Activated gamma-delta T cell treated with Interleukin-2 at 50 U/mL for 16 hours (primary cell): ENCODE data around the gene ANKS1A.

Experiments
- DNase-seq: peaks from one replicate; pipeline ENCODE4 v3.0.0-alpha.2; 2020

ANKS1A gene

DNA sequence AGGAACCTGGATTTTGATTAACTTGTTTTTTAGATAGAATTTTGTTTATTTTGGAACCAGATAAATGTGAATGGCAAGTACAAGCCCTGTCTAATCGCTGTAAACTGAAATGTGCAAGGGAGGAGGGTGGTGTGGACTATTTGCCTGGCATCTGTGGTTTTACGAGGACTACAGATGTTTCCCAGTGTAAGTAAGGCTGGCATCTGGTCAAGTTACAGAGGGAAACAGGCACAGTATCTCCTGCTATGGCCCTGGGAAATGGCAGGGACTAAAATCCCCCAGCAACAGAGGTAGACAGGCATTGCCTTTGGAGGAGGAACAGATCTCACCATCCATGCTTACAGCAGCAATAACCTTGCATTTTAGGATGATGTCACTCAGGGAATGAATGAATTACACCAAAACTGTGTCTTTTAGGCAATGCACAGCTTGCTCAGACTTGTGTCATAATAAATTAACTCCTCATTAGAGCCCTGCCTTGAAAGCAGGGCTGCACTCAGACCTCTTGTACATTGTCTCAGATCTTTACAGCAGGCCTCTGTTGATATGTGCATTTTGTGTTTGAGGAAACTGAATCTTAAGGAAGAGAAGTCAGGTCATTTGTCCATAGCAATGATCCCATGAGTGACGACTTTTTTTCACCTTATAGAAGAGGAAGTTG lies 155.8 kb downstream of the ANKS1A start:
- no peak for DNase-seq

DNA sequence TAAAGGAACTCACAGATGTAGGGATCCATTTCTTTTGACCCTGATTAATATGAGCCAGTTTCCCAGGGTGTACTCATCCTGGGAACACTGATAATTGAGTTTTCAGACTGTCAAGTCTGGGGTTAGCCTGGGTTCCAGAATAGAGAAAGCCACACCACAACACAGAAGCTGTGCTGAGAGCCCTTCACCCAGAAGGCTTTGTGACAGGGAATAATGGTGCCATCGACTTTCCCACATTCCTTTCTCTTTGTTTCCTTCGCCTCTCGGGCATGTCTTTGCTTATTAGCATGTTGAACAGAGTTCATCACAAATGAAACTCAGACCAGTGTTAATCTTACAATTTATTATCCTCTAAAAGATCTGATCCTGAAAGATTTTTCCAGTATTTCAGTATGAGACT lies 157.0 kb downstream of the ANKS1A start:
- no peak for DNase-seq

DNA sequence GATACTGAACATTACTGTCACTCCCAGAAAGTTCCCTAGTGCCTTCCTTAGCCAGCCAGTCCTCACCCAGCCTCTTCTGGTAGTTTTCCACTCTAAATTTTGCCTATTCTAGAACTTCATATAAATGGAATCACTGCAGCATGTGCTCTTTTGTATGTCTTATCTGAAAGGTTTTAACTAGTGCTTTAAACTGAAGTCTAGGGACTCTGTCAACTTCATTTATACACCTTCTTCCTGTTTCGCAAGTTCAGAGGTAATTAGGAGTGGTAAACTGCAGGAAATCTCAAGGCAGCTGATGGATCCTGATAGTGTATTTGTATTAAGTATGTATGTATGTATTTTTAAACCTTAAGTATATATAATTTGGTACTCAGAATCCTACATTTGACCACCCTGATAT lies 157.8 kb downstream of the ANKS1A start:
- no peak for DNase-seq

DNA sequence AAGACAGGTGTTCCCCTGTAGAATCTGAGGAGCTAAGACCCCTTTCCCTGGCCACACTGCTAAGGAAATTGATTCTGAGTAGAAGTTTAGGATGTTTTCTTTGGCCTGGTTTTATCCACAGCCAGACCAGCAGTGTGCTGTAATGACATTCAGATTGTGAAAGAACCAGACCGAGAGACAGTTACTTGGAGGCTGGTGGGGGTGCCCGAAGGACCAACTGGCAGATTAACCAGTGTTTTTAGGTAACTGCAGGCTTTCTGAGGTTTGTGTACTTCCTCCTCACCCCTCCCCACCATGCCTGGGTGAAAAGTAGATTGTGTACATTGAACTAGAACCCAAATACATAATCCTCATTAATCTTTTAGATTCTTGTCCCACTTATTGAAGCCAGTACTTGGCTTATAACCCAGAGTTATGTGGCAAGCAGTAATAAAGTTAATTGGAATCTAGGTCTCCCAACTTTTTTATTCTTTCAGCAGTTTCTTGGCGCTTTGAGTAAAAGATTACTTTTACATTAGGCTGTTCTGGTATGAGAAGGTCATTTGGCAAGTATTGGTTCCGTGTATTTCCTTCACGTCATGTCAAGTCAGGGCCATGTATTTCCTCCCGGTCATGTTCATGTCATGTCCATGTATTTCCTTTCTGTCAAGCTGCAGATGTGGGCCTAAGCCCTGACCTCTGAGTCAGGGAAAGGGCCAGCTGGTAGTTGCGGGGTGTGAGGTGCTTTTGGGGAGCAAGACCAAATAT lies 158.4 kb downstream of the ANKS1A start:
- DNase-seq, result no peak

DNA sequence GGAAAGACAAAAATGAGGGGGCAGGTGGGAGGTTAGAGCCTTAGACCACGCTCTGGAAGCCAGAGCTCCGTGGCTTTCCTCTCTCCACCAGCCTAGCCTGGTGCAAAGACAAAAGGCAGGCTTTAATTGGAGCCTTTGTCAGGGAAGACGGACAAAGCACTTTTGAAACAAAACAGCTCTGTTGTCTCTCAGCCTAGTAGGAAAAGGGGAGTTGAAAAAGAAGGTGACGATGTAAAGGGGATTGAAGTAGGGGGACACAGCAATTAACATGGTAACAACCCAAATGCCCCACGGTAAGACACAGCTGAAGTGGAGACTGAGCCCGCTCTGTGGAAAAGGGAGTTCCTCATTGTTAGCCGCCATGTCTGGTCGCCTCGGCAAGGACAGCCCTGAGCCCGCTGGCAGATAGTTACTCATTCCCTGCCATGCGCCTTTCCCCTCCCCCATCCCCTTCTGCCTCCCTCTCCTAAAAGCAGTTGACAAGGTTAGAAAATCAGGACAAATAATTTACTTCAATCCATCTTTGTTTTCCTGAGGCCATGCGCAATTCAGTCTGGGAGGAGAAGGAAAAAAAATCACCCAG lies 159.1 kb downstream of the ANKS1A start:
- no peak for DNase-seq

DNA sequence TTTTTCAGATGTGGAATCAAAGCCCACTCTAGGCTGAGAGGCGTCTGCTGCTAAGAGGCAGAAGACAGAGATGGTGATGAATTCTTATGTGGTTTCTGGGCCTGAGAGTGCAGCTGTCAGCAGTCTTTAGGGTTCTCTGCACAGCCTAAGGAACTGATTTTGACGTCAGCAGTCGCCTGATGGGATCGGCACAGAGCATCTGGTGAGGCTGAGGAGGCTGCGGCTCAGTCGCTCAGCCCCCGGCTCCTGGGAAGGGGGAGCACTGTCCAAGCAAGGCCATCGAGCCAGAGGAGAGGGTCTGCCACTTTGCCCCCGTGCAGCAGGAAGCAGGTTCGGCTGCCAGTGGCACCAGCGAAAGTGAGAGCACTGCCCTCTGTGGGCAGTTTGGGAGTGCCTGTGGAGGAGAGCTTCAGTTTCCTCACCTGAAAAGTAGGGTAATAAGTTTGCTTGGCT lies 159.6 kb downstream of the ANKS1A start:
- peak; percentile 14 for DNase-seq

DNA sequence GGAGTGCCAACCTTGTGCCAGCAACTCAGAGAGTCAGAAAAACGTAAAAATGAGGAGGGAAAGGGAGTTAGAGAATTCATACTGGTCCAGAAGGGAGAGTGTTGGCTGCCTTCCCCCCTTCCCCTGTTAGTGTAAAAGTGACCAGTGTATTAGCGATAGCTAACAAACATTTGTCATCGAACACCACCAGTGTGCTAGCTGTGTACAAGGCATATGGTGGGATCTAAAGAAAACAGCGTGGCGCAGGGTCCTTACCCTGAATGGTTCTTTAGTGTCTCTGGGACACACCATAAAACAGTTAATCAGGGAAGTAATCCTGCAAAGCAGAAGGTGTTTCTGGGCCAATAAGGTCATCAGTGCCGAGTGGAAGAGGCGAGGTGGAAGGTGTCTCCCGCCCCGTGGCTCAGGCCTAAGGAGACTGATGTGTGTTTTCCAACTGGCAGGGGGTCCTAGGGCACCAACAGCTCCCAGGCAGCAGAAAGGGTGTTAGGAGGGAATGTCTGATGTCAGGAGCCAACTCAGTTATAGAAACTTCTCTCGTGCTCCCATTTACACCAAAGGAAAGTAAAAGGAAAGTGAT lies 160.2 kb downstream of the ANKS1A start:
- DNase-seq, result no peak

DNA sequence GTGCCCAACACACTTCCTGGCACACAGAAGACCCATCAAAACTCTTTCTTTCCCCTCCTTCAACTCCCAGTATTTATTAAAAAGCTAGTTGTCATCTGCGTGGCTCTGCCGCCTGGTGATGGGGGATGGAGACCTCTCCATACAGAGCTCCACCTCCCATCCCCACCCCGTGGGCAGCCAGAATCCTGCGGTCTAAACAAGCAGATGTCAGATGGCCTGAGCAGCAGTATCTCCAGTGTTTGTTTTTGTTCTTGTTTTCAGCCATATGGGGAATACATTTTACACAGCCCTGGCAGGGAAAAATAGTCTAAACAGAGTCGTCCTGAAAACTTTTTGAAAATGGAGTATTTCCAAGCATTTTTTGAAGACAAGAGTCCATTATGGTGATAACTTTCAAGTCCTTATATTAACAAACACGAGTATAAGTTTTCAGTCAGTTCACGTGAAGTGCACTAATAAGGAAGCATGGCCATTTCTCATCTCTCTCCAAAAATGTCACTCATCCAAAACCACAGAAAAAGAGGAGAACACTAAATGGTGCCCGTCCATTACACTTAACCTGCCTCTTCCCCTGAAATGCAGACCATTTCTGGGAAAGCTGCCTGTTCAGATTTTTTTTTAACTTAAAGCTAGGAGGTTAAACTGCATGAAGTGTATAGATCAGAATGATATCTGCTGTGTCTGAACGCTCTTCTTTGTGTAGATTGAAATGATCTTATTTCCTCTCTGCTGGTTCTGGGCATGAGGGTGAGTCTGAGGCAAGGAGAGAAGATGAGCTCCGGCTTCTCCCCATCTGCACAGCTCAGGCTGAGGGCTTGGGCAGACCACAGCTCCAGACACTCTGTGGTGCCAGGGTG lies 161.1 kb downstream of the ANKS1A start:
- DNase-seq, result no peak

DNA sequence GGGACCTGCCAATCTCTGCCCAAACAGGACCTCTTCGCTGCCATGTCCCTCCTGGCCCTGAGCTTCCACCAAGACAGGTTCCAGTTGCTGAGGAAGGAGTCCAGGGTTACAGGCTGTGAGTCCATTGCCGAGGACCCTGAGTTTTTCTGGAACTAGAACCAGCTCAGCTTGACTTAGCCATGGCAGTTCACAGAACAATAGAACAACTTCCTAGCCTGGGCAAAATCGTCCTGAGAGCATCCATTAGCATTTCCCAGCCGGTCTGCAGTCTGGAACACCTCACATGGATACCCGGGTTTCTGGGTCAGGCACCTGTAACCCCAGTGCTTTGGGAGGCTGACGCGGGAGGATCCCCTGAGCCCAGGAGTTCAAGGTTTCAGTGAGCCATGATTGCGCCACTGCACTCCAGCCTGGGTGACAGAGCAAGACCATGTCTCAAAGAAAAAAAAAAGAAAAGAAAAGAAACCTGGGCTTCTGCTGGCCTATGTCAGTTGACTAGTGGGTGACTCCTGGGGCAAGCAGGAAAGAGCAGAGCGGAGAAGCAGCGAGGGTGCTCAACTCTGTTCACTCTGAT lies 161.8 kb downstream of the ANKS1A start:
- no peak for DNase-seq

DNA sequence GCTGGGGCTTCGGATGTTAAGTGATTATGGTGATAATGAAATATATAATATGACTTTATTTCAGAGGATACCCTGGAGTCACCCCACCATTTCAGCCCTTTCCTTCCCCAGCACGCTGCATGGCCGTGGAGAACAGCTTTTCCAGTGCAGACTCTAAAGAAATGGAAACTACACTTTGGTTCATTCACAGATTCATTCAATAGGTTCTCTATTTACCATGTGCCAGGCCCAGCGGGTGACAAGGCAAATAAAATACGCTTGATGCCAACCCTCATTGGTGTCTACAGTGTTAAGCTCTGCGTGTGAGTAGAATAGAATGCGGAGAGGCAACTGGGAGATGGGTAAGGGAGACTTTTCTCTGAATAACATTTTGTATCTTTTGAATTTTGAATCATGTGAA lies 162.3 kb downstream of the ANKS1A start:
- DNase-seq, result no peak

DNA sequence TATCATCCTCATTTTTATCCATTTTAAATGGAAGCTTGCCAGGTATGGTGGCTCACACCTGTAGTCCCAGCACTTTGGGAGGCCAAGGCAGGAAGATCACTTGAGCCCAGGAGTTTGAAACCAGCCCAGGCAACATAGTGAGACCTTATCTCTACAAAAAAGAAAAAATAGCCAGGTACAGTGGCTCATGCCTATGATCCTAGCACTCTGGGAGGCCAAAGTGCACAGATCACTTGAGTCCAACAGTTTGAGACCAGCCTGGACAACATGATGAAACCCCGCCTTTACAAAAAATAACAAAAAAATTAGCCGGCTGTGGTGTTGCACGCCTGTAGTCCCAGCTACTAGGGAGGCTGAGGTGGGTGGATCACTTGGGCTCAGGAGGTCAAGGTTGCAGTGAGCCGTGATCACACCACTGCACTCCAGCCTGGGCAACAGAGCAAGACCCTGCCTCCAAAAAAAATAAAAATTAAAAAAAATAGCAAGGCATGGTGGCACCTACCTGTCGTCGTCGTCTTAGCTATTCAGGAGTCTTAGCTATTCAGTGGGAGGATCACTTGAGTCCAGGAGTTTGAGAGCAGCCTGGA lies 163.0 kb downstream of the ANKS1A start:
- no peak for DNase-seq

DNA sequence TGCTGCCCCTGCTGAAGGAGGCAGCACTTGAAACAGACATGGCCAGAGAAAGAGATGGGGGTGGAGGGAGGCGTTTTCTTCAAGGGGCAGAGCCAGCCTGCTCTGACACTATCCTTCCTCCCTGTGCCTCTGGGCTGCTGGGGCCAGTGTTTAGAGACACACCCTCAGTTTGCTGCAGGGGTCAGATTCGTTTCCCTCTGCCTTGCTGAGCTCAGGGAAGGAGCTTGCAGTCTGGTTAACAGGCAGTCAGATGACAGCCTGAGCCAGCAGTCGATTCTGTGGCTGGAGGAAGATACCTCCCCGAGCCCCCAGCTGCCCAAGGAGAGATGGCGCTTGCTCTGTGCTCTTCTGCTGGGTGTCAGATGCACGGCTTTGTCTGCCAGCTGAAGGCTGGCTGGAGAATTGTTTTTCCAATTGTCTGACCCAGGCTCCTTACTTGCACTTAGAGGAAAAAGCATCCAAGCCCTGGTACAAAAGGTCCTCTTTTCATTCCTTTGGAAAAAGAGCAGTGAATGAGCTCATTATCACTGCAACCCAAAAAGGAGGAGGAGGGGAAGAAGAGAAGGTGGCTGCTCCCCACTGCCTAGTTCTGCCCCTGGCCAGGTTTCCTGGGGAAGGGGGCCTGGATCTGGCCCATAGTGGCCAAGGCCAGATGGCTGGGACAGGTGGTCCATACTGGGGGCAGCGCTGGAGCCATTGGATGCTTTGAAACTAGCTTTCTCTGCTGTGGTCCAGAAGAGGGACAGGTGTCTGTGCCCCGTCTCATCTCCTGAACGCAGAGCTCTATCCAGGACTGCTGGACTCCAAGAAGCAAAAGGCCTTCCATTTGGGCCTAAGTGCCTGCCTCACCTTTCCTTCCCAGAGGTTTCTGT lies 163.9 kb downstream of the ANKS1A start:
- DNase-seq, result no peak

DNA sequence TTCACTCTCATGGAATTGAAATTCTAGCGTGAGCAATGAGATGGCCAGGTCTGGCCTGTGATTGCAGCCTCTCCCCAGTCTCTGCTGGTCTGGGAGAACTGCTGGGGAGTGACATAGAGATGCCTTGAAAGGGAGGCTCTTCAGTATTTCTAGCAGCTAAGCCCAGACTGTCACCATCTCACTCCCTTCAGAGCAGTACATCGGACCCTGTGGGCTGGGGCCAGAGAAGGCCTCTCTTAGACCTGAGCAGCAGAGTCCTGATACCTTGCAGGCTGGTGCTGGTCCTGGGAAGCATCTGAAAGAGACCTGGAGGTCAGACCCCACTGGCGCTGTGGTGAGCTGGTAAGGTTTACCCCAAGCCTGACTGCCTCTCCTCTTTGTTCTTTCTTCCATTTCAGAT lies 164.6 kb downstream of the ANKS1A start:
- no peak for DNase-seq

DNA sequence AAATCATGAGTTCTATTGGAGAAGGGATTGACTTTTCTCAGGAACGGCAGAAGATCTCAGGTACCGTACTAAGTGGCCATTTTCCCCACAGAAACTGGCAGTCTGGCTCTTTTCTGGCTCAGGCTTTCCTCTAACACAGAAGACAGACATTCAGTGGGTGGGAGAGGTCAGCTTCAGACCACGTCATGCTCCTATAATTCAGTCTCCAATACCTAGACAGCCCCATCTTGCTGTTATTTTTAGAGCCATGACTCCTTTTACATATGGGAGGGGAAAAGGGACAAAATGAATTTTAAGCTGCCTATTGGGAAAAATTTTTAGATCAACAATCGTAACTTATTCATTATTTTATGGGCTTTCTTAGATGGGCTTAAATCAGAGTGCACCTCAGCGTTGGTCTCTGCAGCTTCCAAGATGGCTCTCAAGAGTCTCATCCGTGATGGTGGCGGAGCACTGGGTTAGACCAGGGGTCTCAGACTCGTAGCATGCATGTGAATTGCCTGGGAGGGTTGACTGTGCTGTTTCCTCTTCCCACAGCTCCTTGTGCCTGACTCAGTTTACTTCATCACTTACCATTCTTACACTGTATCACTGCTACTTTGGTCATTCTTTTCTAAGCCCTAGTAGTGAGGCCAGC lies 165.2 kb downstream of the ANKS1A start:
- no peak for DNase-seq

DNA sequence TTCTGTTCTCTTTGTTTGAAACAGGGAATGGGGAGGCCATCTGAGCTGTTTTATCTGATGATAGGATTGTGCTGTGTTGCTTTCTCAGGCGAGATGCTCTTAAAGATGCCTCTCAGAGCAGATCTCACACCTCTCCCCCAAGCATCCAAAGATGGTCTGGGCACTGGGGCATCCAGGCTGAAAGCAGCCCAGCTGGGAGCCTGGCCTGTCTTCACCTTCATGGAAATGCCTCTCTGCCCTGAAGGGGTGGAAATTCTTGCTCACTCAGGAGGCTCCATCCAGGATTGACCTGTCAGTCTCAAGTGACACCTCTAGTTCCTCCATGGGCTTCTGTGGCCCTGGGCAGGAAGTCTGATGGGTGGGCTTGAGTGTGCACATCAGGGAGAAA lies 165.7 kb downstream of the ANKS1A start:
- DNase-seq, result no peak

DNA sequence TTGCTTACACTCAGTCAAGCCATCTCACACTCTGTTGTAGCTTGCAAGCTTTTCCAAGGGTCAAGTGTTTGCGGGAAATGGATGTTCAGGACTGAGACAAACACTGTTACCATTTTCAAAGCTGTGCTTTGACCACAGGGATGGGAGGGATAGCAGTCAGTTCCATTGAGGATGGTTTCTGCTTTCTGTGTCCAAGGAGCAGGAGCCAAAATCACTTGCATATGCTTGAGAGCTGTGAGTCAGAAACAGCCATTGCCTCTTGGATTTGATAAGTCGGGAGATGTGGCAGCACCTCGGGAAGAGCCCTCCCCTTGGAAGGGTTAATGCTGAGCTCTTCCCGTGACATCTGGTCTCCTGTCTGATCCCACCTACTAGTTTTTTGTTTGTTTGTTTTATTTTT lies 166.8 kb downstream of the ANKS1A start:
- no peak for DNase-seq

DNA sequence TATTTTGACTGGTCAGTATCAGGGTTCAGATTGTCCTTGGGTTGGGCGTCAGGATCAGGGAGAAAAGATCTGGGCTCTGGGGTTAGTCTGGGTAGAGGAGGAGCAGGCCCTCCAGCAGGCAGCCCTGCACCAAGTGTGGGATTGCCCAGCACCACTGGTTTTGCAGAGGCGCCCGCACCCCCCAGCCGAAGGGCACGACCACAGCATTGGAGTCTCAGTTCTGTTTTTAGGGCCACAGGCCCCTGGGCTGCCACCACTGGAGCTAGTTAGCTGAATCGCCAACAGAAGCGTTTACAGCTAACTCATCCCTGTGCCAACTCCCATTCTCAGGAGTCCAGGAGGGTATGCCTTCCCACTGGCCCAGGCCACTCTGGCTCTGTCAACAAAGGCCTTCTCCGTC lies 167.9 kb downstream of the ANKS1A start:
- no peak for DNase-seq

DNA sequence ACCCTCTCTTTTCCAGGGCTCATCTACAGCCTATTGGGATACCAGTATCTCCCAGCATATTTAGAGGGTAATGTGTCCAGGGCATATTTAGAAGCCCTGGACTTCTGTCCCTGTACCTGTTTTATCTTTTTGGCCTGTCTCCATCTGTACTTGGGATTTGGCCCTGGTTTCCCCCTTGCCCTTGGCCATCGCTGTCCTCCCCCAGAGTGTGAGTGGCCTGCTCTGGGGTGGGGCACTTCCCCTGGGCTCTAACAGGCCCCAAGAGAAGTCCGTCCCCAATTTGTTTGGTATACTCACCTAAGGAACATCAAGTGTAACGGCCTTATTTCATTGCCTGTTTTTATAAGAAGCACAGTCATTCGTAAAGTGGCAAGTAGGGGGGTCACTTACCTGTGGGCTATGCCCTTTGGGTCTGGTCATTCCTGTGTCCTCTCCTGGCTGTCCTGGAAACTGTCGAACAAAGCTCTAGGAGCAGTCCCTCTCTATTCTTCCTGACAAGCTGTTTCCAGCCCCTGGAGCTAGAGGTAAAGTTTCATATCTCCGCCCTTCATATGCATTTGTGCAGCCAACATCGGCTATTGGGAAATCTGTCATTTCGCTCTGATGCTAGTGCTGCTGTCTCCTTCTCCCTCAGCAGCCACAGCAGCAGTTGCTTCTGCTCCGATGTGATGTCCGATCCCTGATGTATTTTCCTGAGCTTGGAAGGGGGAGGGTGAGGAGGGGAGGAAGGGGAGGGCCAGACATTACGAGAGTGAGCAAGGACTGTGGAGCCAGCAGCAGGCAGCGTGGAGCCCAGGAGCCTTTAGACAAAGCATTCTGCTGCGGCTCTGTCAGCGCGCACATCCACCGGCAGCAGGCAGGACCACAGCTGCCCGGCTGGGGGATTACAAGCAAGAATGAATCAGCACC lies 168.6 kb downstream of the ANKS1A start:
- no peak for DNase-seq

DNA sequence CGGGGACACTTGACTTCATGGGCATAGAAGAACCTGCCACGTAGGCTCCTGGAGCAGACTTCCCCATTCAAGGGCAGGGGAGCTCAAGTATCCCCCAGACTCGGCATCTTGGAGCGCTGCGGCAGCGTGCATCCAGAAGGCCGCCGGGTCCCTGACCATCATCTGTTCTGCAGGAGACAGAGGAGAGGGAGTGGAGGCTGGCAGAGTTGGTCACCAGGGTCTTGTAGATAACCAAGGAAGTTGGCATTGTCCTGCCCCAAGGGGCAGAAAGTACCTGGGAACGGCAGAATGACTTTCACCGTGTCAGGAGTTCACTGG lies 169.3 kb downstream of the ANKS1A start:
- no peak for DNase-seq
